ENCODE results near the gene TXNDC8.

GRCh38 chr9:110323818-110324217, 13.8 kb downstream of the TXNDC8 start:
- no peak for TF ChIP-seq BHLHE40 (IDR thresholded peaks at IDR 0.05; ENCODE audit: low read length)
- no peak for TF ChIP-seq NBN (conservative IDR thresholded peaks at IDR 0.05)
- no peak for TF ChIP-seq ZNF24 (IDR thresholded peaks at IDR 0.05)
- no peak for TF ChIP-seq TEAD2 (CRISPR knock-in tag; IDR thresholded peaks at IDR 0.05)

Data from HepG2 (cell line).